PC-3 (cell line): Measurements from ENCODE around the gene C2CD3. TPM values are rescaled to one million over a fixed set of nuclear protein-coding genes. Genes with fewer than 3 reads are reported as not detected.

Source experiments
- ATAC-seq: fragments of 200-7000 bp; cut with Tn5 transposase; 2 replicates; pipeline ENCODE4 v1.9.1; 2020; ENCODE audit warnings: mild to moderate bottlenecking, moderate library complexity
- BruUV-seq: library from RNA; stranded (reverse); fragments of 400-500 nt; replicated peaks from 2 replicates; lab custom pipeline; 2021; lab: Mats Ljungman, UMichigan
- CTCF ChIA-PET: fragments of 300-600 bp; sonication (Branson Sonifier 250); formaldehyde crosslinking; loops from one replicate; lab custom pipeline; 2022; ENCODE audit warnings: antibody characterized with exemption; lab: Charles Lee
- POLR2A ChIA-PET: fragments of 300-600 bp; sonication (Branson Sonifier 250); formaldehyde crosslinking; loops from one replicate; lab custom pipeline; 2022; ENCODE audit warnings: antibody characterized with exemption; ENCODE audit not compliant: unreplicated experiment; lab: Charles Lee
- DNase-seq: peaks from one replicate; pipeline ENCODE4 v3.0.0-alpha.2; 2015
- H2AFZ ChIP-seq: fragments of 300-600 bp; sonication (generic); 2 replicates; pipeline ENCODE4 v1.6.0; 2016; ENCODE audit warnings: antibody characterized with exemption, low read length
- H3F3A ChIP-seq: fragments of 300-600 bp; sonication (generic); one replicate; pipeline ENCODE4 v1.6.0; 2017; ENCODE audit warnings: antibody characterized with exemption, low read length, control low read depth, mild to moderate bottlenecking; ENCODE audit not compliant: unreplicated experiment
- H3K27ac ChIP-seq: fragments of 300-600 bp; sonication (generic); 2 replicates; pipeline ENCODE4 v1.5.1; 2016; ENCODE audit warnings: mild to moderate bottlenecking, low read length
- H3K27me3 ChIP-seq: fragments of 300-600 bp; sonication (generic); 2 replicates; pipeline ENCODE4 v1.6.1; 2016; ENCODE audit warnings: low read length, mixed read lengths
- H3K36me3 ChIP-seq: fragments of 300-600 bp; sonication (generic); 2 replicates; pipeline ENCODE4 v1.6.1; 2016; ENCODE audit warnings: low read depth, mixed run types, low read length, mixed read lengths
- H3K4me1 ChIP-seq: fragments of 300-600 bp; sonication (generic); 2 replicates; pipeline ENCODE4 v1.5.1; 2016; ENCODE audit warnings: low read length; ENCODE audit not compliant: insufficient read depth
- H3K4me2 ChIP-seq: fragments of 300-600 bp; sonication (generic); 2 replicates; pipeline ENCODE4 v1.6.0; 2016; ENCODE audit warnings: low read length
- H3K4me3 ChIP-seq: fragments of 300-600 bp; sonication (generic); 2 replicates; pipeline ENCODE4 v1.5.1; 2016; ENCODE audit warnings: mild to moderate bottlenecking, low read length, mixed read lengths
- H3K79me2 ChIP-seq: fragments of 300-600 bp; sonication (generic); 2 replicates; pipeline ENCODE4 v1.6.1; 2017; ENCODE audit warnings: low read length, mixed read lengths
- H3K9ac ChIP-seq: fragments of 300-600 bp; sonication (generic); 2 replicates; pipeline ENCODE4 v1.6.0; 2016; ENCODE audit warnings: mild to moderate bottlenecking, low read length
- H3K9me2 ChIP-seq: fragments of 300-600 bp; sonication (generic); replicated peaks from 2 replicates; pipeline ENCODE4 v1.6.1; 2016; ENCODE audit warnings: mixed run types, low read length, mixed read lengths
- H3K9me3 ChIP-seq: fragments of 300-600 bp; sonication (generic); 2 replicates; pipeline ENCODE4 v1.6.1; 2016; ENCODE audit warnings: low read length, mixed read lengths
- H4K20me1 ChIP-seq: fragments of 300-600 bp; sonication (generic); 2 replicates; pipeline ENCODE4 v1.6.1; 2016; ENCODE audit warnings: low read length, mixed read lengths
- CTCF ChIP-seq: fragments of 300-600 bp; sonication (generic); conservative IDR thresholded peaks from 2 replicates; pipeline ENCODE4 v1.5.1; 2017; ENCODE audit warnings: antibody characterized with exemption, low read depth, mild to moderate bottlenecking, low read length
- EZH2 ChIP-seq: fragments of 300-600 bp; sonication (generic); IDR thresholded peaks from one replicate; pipeline ENCODE4 v1.6.1; 2017; ENCODE audit warnings: antibody characterized with exemption, mild to moderate bottlenecking, low read length; ENCODE audit not compliant: unreplicated experiment
- EZH2phosphoT487 ChIP-seq: fragments of 300-600 bp; sonication (generic); IDR thresholded peaks from 2 replicates; pipeline ENCODE4 v1.6.1; 2018; ENCODE audit warnings: mild to moderate bottlenecking, antibody characterized with exemption, low read length, borderline replicate concordance
- intact Hi-C: fragments of 100-400 bp; cut with micrococcal nuclease; formaldehyde crosslinking; loops from 2 replicates; pipeline ENCODE4 v1.9.0; 2023
- total RNA-seq: library from RNA; depleted of rRNA; stranded (reverse); fragments of >200 nt; gene quantifications from 2 replicates; pipeline ENCODE4 v1.2.3, GENCODE V29; 2014

C2CD3 gene
- total RNA-seq, 1 experiment from 2014 or later: 27.3 TPM

- Histone ChIP-seq H3F3A (no peaks in the 10 kb centered on the region), H3K79me2 (no peaks in the 10 kb centered on the region), H3K27ac (no peak overlapping the region), H3K27me3 (no peaks in the 10 kb centered on the region), H3K4me3 (no peak overlapping the region), H3K9me2 (no peaks in the 10 kb centered on the region), H2AFZ (no peak overlapping the region), H3K9me3 (no peaks in the 10 kb centered on the region), H3K36me3 (peaks cover 13% of the 10 kb centered on the region), H4K20me1 (no peaks in the 10 kb centered on the region), H3K4me2 (no peak overlapping the region), H3K9ac (no peak overlapping the region), H3K4me1 (peaks cover 8% of the 10 kb centered on the region)
- no peak for TF ChIP-seq EZH2phosphoT487
- TF ChIP-seq EZH2: no peak
- TF ChIP-seq CTCF: no peak
- ATAC-seq (no peak), DNase-seq (no peak)
- no TSS peak for BruUV-seq
- intact Hi-C loops: no loop called here
- ChIA-PET POLR2A (interaction anchor here (0.6 kb wide), 1 partner anchor 380 kb away, joined by 6 read pairs; no protein-coding TSS in a partner anchor), CTCF (no interaction called here)
Measured at GRCh38 chr11:73972620-73973449, 198.0 kb downstream of the C2CD3 start.

GRCh38 chr11:73972187-73972586 is 198.6 kb downstream of the C2CD3 start:
- H3K27ac ChIP-seq: no peak overlapping the region
- no peak overlapping the region for H3K4me2 ChIP-seq
- intact Hi-C loops: no loop called here
- DNase-seq (no peak), ATAC-seq (no peak)
- no peaks in the 10 kb centered on the region for H3K9me3 ChIP-seq
- no peaks in the 10 kb centered on the region for H4K20me1 ChIP-seq
- H2AFZ ChIP-seq: no peak overlapping the region
- no peaks in the 10 kb centered on the region for H3F3A ChIP-seq
- ChIA-PET POLR2A (no interaction called here), CTCF (no interaction called here)
- no peak overlapping the region for H3K9ac ChIP-seq
- no peak overlapping the region for H3K4me3 ChIP-seq
- no peaks in the 10 kb centered on the region for H3K79me2 ChIP-seq
- peaks cover 8% of the 10 kb centered on the region for H3K4me1 ChIP-seq
- H3K27me3 ChIP-seq: no peaks in the 10 kb centered on the region
- H3K9me2 ChIP-seq: no peaks in the 10 kb centered on the region
- TF ChIP-seq CTCF (no peak), EZH2phosphoT487 (no peak), EZH2 (no peak)
- no TSS peak for BruUV-seq
- peaks cover 6% of the 10 kb centered on the region for H3K36me3 ChIP-seq

- Histone ChIP-seq H3F3A (no peaks in the 10 kb centered on the region), H3K9me3 (no peaks in the 10 kb centered on the region), H3K4me1 (peaks cover 8% of the 10 kb centered on the region), H3K4me2 (no peak overlapping the region), H3K79me2 (no peaks in the 10 kb centered on the region), H3K9me2 (no peaks in the 10 kb centered on the region), H4K20me1 (no peaks in the 10 kb centered on the region), H3K4me3 (no peak overlapping the region), H3K9ac (no peak overlapping the region), H3K27me3 (no peaks in the 10 kb centered on the region), H3K36me3 (peaks cover 2% of the 10 kb centered on the region; the same call in 1 of the 2 replicates), H3K27ac (no peak overlapping the region), H2AFZ (no peak overlapping the region)
- DNase-seq (no peak), ATAC-seq (no peak)
- ChIA-PET CTCF (no interaction called here), POLR2A (no interaction called here)
- no TSS peak for BruUV-seq
- no peak for TF ChIP-seq EZH2
- TF ChIP-seq CTCF: no peak
- no peak for TF ChIP-seq EZH2phosphoT487
- intact Hi-C loops: no loop called here
Measured at GRCh38 chr11:73971175-73971719, 199.6 kb downstream of the C2CD3 start.
